Limb (tissue), 2 donors: ENCODE measurements around the gene DLX5.

Experiments used
- DNase-seq, 2 donors: peaks; one replicate each; pipeline ENCODE4 v3.0.0-alpha.2; 2016; ENCODE audit errors: extremely low spot score in 2 of 2

Gene DLX5

DNA sequence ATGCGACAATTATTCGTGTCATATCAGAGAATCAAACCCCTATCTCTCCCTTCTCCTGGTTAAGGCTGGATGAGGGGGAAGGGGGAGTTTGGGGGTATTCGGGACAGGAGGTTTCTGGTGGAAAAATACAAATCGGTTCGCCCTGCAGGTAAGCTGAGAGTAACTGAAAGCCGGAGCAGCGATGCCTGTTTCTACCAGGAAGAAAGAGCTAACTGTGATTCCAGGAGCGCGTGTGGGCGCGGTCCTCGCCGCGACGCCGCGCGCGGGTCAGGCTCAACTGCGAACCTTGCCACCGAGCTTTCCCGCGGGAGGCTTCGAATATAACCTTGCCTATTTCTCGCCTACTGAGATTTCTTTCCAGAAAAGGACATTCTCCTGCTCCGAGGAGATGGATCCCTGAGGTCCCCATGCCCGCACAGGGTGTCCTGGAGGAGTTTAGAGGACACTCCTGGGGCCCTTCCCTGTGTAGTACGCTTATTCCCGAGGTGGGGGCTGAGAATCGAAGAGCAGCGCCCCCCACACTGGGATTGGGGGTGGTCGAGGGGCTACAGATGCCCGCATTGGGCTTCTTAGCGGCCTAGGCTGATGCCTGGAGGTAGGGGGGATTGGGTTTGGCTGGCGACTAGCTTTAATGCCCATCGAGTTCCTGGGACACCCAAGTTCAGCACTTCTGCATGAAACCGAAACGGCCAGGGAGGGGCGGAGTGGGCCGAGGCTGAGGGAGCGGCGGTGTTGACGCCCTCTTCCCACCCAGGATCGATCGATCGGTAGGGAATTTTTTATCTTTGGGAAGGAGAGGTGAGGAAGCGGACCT, 32.2 kb downstream of the DLX5 start:
- DNase-seq = peak in 1 of 2 donors; percentile 48

DNA sequence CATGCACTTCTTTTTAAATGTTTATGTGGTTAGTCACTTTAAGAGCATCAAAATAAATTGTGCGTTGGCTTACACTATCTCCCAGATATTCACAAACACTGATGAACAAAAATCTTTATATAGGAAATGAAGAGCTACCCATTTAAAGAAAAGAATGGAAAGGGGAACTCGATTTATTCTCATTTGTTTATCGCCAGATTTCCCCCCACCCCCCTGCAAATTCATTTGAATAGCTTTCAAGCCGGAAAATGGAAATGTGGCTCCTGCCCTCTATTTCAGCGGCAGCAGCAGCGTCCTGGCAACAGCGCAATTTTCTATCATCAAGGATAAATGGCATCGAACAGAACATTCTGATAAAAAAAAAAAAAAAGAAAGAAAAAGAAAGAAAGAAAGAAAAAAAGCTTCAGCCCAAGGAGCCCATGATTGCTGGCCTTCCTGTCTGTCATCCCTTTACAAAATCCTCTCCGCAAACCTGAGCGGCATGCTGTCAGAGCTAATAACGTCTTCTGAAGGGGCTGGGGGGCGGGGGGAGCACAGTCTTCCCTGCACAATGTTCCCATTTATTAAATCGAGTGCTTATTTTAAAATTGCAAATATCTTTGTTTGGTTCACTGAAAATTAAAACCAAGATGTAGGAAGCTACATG, 33.0 kb downstream of the DLX5 start:
- DNase-seq = no peak

DNA sequence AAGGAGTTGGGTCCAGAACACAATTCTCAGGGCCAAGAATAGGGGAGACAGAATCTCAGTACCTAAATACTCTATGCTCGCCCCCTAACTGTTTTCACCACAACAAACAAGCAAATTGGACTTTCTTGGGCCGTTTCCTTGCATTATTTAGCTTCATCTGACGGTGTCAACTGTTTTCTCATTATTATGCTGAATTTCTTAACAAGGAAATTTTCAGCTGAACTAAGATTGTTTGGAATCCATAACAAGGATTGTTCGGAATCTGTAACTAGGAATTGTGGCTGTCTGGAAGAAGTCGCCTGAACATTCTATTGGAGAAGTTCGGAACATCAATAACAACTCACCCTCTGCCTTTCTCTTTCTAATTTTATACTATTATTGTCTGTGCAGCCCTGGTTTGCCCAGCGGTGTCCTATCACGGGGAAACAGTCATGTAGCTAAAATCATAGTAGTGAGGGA, 34.7 kb downstream of the DLX5 start:
- DNase-seq = no peak

DNA sequence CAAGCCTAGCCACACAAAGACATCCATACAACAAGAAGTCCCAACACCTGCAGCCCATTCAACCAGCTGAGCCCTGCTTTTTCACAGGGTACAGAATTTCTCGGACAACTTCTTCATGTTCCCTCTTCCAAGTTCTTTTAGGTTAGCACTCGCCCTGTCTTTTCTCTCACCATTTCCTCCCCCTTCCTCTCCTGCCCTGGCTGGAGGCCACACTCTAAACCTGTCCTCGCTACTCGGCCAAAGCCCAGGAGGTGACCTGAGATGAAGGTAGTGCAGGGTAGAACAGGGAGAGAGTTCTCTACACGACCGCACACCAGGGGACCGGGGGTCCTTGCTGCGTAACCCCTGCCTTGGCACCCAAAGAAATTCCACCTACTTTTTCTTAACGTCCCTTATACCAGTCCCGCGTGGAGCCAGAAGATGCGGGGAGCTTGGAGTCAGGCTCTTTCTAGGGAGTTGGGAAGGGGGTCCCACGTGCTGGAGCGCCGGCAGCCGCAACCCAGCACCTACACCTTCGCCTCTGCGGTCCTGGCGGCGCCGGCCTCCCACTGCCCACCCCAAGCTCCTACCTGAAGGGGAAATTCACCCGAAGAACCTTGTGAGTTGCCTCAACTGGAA, 35.3 kb downstream of the DLX5 start:
- DNase-seq = no peak

DNA sequence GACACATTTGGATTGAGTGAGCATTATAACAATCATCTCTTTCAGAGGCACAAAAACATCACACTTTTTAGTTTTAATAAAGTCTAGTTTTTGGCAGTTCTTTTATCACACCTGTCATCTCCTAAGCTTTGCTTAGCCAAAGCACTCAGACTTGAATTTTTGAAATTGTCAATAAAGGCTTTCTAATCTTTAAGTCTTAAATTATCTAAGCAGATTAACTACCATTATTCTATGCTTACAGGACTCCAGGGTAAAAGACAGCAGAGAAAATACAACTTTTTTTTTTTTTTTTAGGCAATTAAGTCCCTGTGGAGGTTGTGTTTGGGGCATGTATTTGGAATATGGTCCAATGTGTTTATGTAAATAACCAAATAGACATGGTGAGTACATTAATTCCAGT, 36.9 kb downstream of the DLX5 start:
- no peak for DNase-seq

DNA sequence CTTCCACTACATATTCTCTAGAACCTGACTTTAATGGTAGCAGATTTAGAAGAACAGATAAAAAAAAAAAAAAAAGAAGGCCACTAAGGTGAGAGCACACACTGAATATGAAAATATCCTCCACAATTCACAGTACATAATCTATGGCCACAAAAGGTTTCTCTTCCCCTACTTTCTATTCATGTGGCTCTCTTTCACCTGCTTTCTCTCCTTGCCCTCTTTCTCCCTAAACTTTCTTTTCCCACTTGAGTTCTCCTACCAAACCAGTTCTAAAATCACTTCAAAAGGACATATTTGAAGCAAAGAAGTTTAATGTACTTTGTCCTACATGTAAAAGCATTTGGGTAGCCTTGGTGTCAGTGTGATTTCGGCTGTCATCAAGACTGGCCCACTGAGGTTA, 37.7 kb downstream of the DLX5 start:
- DNase-seq = no peak

DNA sequence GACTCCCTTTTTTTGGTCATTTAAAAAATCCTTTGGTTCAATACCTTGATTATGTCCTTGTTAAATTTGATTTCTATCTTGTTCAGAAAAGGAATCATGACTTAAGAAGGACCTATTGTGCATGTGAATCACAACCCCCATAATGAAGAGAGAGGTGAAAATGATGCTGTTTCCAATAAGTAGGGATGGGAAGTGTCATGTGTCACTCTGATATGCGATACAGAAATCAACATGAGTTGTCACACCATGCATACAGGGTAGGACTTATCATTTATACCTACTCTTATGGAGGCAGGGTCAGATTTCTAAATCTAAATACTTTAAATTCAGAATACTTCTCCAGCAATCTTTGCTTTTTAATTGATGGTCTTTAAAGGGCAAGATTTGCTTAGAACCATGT, 38.6 kb downstream of the DLX5 start:
- DNase-seq = no peak

DNA sequence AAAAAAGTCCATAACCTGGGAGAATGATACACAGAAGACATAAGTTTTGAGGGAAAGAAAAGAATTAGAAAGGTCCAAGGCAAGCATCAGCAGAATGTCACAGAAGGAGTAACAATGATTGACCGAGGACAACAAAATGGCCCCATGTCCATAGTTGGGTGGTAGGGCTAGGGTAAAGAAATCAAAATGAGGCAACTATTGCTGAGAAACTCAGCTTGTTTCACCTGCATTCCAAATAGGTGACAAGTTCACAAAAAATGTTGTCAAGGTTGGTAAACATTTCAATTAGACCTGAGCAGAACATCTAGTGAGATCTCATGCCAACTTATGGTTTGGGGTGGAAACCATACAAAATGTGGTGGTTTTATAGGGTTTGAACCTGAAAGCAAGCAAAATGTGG, 42.0 kb downstream of the DLX5 start:
- no peak for DNase-seq

DNA sequence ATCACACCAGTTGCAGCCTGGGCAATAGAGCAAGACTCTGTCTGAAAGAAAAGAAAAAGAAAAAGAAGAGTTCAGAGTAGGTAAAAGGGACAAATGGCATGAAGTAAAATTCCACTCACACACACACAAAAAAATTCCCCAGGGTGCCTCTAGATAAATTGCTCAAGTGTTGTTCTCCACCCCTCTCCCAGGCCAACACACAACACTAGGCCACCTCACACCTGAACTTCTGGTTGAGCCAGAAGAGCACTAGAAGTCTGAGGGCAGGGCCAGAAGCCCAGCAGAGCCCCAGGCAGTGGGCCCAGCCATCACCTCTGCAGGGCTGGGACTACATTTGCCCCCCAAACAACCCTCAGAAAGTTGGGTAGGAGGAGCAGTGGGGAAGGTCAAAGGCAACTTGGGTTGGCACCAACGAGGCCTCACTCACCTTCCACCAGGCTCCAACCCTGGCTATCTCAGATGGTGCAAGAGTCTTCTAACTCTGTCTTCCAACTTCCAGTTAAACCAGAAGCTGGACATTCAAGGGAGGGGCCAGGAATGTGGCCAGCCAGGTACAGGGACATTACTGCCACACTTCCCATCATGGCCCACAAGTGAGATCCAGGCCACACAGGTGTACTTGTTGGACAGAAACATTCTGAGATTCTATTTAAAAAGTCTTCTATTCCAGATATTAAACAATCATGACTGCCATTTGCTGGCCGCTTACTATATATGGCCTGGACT, 44.9 kb downstream of the DLX5 start:
- no peak for DNase-seq

DNA sequence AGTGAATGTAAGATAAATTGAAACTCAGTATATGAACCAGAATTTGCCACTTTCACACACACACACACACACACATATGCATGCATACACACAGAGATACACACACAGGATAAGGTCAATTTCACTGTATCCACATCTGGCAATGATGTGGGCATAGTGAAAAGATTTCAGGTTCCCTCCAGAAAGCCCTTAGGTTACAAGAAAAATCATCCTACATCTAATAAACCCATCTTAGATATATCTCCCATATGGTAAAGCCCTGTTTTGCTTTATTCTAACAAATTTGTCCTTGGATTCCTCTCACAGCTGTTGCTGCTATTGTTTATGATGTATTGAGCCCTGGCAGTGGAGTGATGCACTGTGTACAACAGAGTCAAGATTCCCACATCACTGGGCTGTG, 47.2 kb downstream of the DLX5 start:
- no peak for DNase-seq

DNA sequence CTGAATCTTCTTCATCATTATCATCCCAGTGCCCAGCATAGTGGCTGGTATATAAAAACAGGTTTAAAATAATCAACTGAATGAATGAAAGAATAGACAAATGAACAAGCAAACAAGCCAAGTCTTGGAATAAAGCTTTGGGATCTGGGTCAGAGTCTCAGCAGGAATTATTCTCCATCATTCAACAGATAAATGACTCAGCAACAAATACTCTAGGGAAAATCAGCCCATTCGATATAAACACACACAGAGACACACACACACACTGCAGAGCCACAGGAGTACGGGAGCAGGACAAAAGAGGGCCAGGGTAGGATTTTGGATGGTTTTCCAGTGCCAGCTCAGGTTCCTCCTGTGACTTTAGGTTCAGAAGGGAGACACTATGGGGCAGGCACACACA, 48.5 kb downstream of the DLX5 start:
- no peak for DNase-seq

DNA sequence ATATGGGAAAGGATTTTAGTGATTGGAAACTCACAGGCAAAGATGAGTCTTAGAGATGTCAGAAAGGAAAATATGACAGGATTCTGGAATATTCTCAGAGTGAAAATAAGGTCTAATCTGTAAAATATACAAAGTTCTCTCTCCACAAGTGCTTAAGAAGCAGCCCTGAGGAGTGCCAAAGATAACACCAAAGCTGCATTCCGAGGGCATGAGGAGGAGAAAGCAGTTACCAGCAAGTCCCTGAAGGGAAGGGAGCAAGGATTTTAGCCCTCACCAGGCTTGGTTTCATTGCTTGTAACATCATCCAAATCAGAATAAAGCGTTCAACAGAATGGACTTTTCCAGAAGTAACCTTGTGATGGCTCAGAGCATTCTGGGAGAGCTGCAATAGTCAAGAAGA, 50.6 kb downstream of the DLX5 start:
- DNase-seq = no peak

DNA sequence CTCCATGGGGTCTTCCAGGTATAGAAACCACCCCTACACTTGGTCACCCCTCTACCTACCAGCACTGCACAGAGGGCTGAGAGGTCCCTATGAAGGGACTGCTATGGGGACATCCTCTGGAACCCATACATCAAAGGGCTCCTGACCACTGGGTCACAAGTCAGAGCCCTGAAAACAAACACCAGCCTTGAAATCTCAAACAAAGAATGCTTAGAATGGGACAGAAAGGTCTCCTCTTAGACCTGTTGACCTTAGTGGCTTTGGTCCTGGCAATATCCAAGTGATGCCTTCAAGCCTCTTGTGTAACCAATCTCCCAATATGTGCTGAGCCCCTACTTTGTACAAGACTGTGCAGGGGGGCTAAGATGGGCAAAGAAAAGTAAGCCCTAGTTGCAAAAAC, 53.9 kb downstream of the DLX5 start:
- DNase-seq = no peak
